ENCODE data around the gene FAM89B.

FAM89B gene

GRCh38 chr11:65599955-65600246 lies 27.6 kb downstream of the FAM89B start:
- TF ChIP-seq EZH2 (IDR thresholded peaks at IDR 0.05; ENCODE audit: borderline replicate concordance, low read depth, low read length, severe bottlenecking): no peak
- no peak for TF ChIP-seq CTCF (IDR thresholded peaks at IDR 0.05; ENCODE audit: borderline replicate concordance, extremely low read depth, low read length, poor library complexity, severe bottlenecking)
- Histone ChIP-seq H3K4me3 (ENCODE audit: low read depth in 1 of 2, low read length in 2 of 2) (no peak overlapping the region), H3K9me3 (ENCODE audit: insufficient read depth, low read length, severe bottlenecking) (no peaks in the 10 kb centered on the region), H3K79me2 (ENCODE audit: insufficient read depth, low read length) (no peaks in the 10 kb centered on the region), H4K20me1 (ENCODE audit: insufficient read depth, low read length) (no peaks in the 10 kb centered on the region; the same call in 1 of the 2 replicates), H3K27ac (ENCODE audit: low read length) (no peak overlapping the region), H3K9ac (ENCODE audit: low read depth, low read length) (no peak overlapping the region), H3K4me1 (ENCODE audit: insufficient read depth, low read length) (no peaks in the 10 kb centered on the region), H2AFZ (ENCODE audit: low read depth, low read length) (no peak overlapping the region), H3K27me3 (ENCODE audit: insufficient read depth, low read length, poor library complexity) (no peaks in the 10 kb centered on the region), H3K4me2 (ENCODE audit: insufficient read depth, low read length) (no peak overlapping the region), H3K36me3 (ENCODE audit: insufficient read depth, low read length) (peaks cover 37% of the 10 kb centered on the region)
- ATAC-seq (ENCODE audit: insufficient read depth, low read depth) (no peak), DNase-seq (no peak)

GRCh38 chr11:65604258-65604657 lies 31.9 kb downstream of the FAM89B start:
- ATAC-seq (ENCODE audit: insufficient read depth, low read depth) (no peak), DNase-seq (no peak)
- Histone ChIP-seq H3K79me2 (ENCODE audit: insufficient read depth, low read length) (peaks cover 4% of the 10 kb centered on the region), H3K4me1 (ENCODE audit: insufficient read depth, low read length) (no peaks in the 10 kb centered on the region), H3K9me3 (ENCODE audit: insufficient read depth, low read length, severe bottlenecking) (no peaks in the 10 kb centered on the region), H3K4me2 (ENCODE audit: insufficient read depth, low read length) (no peak overlapping the region), H3K27ac (ENCODE audit: low read length) (no peak overlapping the region), H3K36me3 (ENCODE audit: insufficient read depth, low read length) (peaks cover 57% of the 10 kb centered on the region), H3K9ac (ENCODE audit: low read depth, low read length) (no peak overlapping the region), H3K4me3 (ENCODE audit: low read depth in 1 of 2, low read length in 2 of 2) (no peak overlapping the region), H3K27me3 (ENCODE audit: insufficient read depth, low read length, poor library complexity) (no peaks in the 10 kb centered on the region), H2AFZ (ENCODE audit: low read depth, low read length) (no peak overlapping the region), H4K20me1 (ENCODE audit: insufficient read depth, low read length) (peaks cover 7% of the 10 kb centered on the region; the same call in 1 of the 2 replicates)
- no peak for TF ChIP-seq CTCF (IDR thresholded peaks at IDR 0.05; ENCODE audit: borderline replicate concordance, extremely low read depth, low read length, poor library complexity, severe bottlenecking)
- TF ChIP-seq EZH2 (IDR thresholded peaks at IDR 0.05; ENCODE audit: borderline replicate concordance, low read depth, low read length, severe bottlenecking): no peak

- no peaks in the 10 kb centered on the region for H3K27me3 ChIP-seq (ENCODE audit: insufficient read depth, low read length, poor library complexity)
- no peak overlapping the region for H3K4me3 ChIP-seq (ENCODE audit: low read depth in 1 of 2, low read length in 2 of 2)
- peaks cover 18% of the 10 kb centered on the region for H3K4me1 ChIP-seq (ENCODE audit: insufficient read depth, low read length)
- DNase-seq (peak; percentile 34), ATAC-seq (ENCODE audit: insufficient read depth, low read depth) (peak; percentile 64)
- H2AFZ ChIP-seq (ENCODE audit: low read depth, low read length): no peak overlapping the region
- peaks cover 80% of the 10 kb centered on the region for H3K36me3 ChIP-seq (ENCODE audit: insufficient read depth, low read length)
- no peak for TF ChIP-seq EZH2 (IDR thresholded peaks at IDR 0.05; ENCODE audit: borderline replicate concordance, low read depth, low read length, severe bottlenecking)
- peaks cover 30% of the 10 kb centered on the region for H3K79me2 ChIP-seq (ENCODE audit: insufficient read depth, low read length)
- H3K4me2 ChIP-seq (ENCODE audit: insufficient read depth, low read length): no peak overlapping the region
- no peak overlapping the region for H3K9ac ChIP-seq (ENCODE audit: low read depth, low read length)
- H4K20me1 ChIP-seq (ENCODE audit: insufficient read depth, low read length): peaks cover 20% of the 10 kb centered on the region
- no peaks in the 10 kb centered on the region for H3K9me3 ChIP-seq (ENCODE audit: insufficient read depth, low read length, severe bottlenecking)
- H3K27ac ChIP-seq (ENCODE audit: low read length): no peak overlapping the region
Measured at GRCh38 chr11:65606876-65607613, 34.7 kb downstream of the FAM89B start.

- Histone ChIP-seq H3K27me3 (ENCODE audit: insufficient read depth, low read length, poor library complexity) (no peaks in the 10 kb centered on the region), H4K20me1 (ENCODE audit: insufficient read depth, low read length) (peaks cover 20% of the 10 kb centered on the region), H3K79me2 (ENCODE audit: insufficient read depth, low read length) (peaks cover 38% of the 10 kb centered on the region), H2AFZ (ENCODE audit: low read depth, low read length) (no peak overlapping the region), H3K9me3 (ENCODE audit: insufficient read depth, low read length, severe bottlenecking) (no peaks in the 10 kb centered on the region), H3K4me1 (ENCODE audit: insufficient read depth, low read length) (peaks cover 25% of the 10 kb centered on the region), H3K27ac (ENCODE audit: low read length) (no peak overlapping the region), H3K9ac (ENCODE audit: low read depth, low read length) (no peak overlapping the region), H3K36me3 (ENCODE audit: insufficient read depth, low read length) (peaks cover 87% of the 10 kb centered on the region), H3K4me3 (ENCODE audit: low read depth in 1 of 2, low read length in 2 of 2) (no peak overlapping the region), H3K4me2 (ENCODE audit: insufficient read depth, low read length) (no peak overlapping the region)
- ATAC-seq (ENCODE audit: insufficient read depth, low read depth) (no peak), DNase-seq (no peak)
- TF ChIP-seq EZH2 (IDR thresholded peaks at IDR 0.05; ENCODE audit: borderline replicate concordance, low read depth, low read length, severe bottlenecking): no peak
- no peak for TF ChIP-seq CTCF (IDR thresholded peaks at IDR 0.05; ENCODE audit: borderline replicate concordance, extremely low read depth, low read length, poor library complexity, severe bottlenecking)
Measured at GRCh38 chr11:65607614-65608426, 35.5 kb downstream of the FAM89B start.

Measured in DND-41 (cell line).